Body of pancreas (tissue), 4 donors: ENCODE measurements around the gene CABP1. TPM values are rescaled to one million over a fixed set of nuclear protein-coding genes. Genes with fewer than 3 reads are reported as not detected.

ENCODE experiments used
- ATAC-seq: fragments of 150-250 bp; one replicate; pipeline ENCODE4 v1.9.1; 2016
- DNase-seq, 4 donors: peaks; one replicate each; pipeline ENCODE4 v3.0.0-alpha.2; 2019
- H3K27ac ChIP-seq, 4 donors: fragments of 200-600 bp; sonication (generic); 1 replicate in 3 of 4; 2 replicates in 1 of 4; pipeline versions ENCODE4 v1.5.1 to v1.6.1; 2016 to 2019; ENCODE audit warnings: mild to moderate bottlenecking in 1 of 4, mixed read lengths in 1 of 4, moderate library complexity in 1 of 4
- H3K27me3 ChIP-seq, 2 donors: fragments of 200-600 bp; sonication (generic); one replicate each; pipeline ENCODE4 v1.6.0; 2016; ENCODE audit warnings: mild to moderate bottlenecking in 1 of 2
- H3K36me3 ChIP-seq, 2 donors: fragments of 200-600 bp; sonication (generic); replicated peaks in 1 of 2; 2 replicates each; pipeline ENCODE4 v1.5.1; 2016; ENCODE audit warnings: low read depth in 2 of 2; ENCODE audit not compliant: insufficient read depth in 1 of 2
- H3K4me1 ChIP-seq: fragments of 200-600 bp; sonication (generic); one replicate; pipeline ENCODE4 v1.6.0; 2016
- H3K4me3 ChIP-seq, 2 donors: fragments of 200-600 bp; sonication (generic); 1 replicate in 1 of 2; 2 replicates in 1 of 2; pipeline ENCODE4 v1.5.1; 2016 to 2019
- H3K9me3 ChIP-seq, 3 donors: fragments of 200-600 bp; sonication (generic); 1 replicate in 2 of 3; 2 replicates in 1 of 3; pipeline ENCODE4 v1.5.1; 2016
- CTCF ChIP-seq, 7 experiments: fragments of 450-650 bp in 4 of 7; fragments of 200-600 bp in 3 of 7; sonication (generic) in 3 of 7; IDR thresholded peaks; one replicate each; pipeline ENCODE4 v1.5.1; 2016 to 2019; ENCODE audit warnings: antibody characterized with exemption in 7 of 7
- POLR2A ChIP-seq, 3 donors: fragments of 450-650 bp; IDR thresholded peaks; one replicate each; pipeline ENCODE4 v1.6.1; 2016; ENCODE audit warnings: antibody characterized with exemption in 3 of 3, mild to moderate bottlenecking in 2 of 3
- WGBS, 2 donors: methylation state at CpG; one replicate each; pipeline ENCODE4 v1.1.5; 2017; 5-methylcytosine and 5-hydroxymethylcytosine counted together
- intact Hi-C: fragments of 100-400 bp; cut with DNase I; formaldehyde crosslinking; loops from one replicate; pipeline ENCODE4 v1.15.1; 2023
- total RNA-seq, 2 donors: library from RNA; depleted of rRNA; stranded (reverse); fragments of >200 nt; gene quantifications; one replicate each; pipeline ENCODE4 v1.1.0, GENCODE V29; 2016

Gene CABP1
- total RNA-seq, 2 donors from 2014 or later, result 0.33 to 1.0 TPM

DNA sequence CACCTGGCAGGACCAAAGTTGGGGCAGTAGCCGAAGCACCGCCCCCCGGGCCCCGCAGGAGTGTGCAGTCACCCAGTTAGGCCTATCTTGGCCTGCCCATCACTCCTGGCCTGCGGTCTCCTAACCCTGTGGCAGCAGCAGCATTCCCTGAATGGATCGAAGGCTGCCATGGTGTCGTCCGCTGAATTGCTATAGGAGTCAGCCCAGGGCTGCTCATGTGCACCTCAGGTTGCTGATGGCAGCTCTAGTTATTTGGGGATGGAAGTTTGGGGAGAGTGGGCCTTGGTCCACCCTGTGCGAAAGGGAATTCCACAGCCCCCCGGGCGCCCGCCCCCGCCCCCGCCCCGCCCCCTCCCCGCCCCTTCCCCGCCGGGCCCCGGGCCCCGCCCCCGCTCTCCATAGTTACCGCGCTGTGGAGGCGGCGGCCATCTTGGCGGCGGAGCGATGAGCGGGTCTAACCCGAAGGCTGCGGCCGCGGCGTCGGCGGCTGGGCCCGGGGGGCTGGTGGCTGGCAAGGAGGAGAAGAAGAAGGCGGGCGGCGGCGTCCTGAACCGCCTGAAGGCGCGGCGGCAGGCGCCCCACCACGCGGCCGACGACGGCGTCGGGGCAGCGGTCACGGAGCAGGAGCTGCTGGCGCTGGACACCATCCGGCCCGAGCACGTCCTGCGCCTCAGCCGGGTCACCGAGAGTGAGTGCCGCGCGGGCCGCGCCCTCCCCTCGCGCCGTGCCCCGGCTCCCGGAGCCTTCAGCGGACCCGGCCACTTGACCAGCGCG is 69.8 kb downstream of the CABP1 start, which contains the start of gene UNC119B:
TSS of gene UNC119B (plus strand) at position 428 of the 774 bp plus-strand sequence. CDS start at position 445, 17 bp downstream.
- H3K4me3 ChIP-seq, result peak within 1 kb of the TSS; percentile 88 to 95
- no peaks in the 10 kb centered on the region for H3K9me3 ChIP-seq
- peak; percentile 84 for ATAC-seq
- peaks cover 0 to 6% of the 10 kb centered on the region in 2 donors for H3K36me3 ChIP-seq
- TF ChIP-seq CTCF (IDR thresholded peaks at IDR 0.05) (no peak), POLR2A (IDR thresholded peaks at IDR 0.05) (peak; percentile 9 to 35 (median 30))
- WGBS, 2 donors, result 0% methylated on average over 39 of the region's 76 CpGs; no CpG with 5 or more reads in 1 of the 2 donors
- H3K4me1 ChIP-seq, result peaks cover 23% of the 10 kb centered on the region
- peak; percentile 49 to 75 (median 56) for DNase-seq
- intact Hi-C loops, result no loop called here
- no peaks in the 10 kb centered on the region for H3K27me3 ChIP-seq
- peak within 1 kb of the TSS; percentile 37 to 86 (median 76) for H3K27ac ChIP-seq

DNA sequence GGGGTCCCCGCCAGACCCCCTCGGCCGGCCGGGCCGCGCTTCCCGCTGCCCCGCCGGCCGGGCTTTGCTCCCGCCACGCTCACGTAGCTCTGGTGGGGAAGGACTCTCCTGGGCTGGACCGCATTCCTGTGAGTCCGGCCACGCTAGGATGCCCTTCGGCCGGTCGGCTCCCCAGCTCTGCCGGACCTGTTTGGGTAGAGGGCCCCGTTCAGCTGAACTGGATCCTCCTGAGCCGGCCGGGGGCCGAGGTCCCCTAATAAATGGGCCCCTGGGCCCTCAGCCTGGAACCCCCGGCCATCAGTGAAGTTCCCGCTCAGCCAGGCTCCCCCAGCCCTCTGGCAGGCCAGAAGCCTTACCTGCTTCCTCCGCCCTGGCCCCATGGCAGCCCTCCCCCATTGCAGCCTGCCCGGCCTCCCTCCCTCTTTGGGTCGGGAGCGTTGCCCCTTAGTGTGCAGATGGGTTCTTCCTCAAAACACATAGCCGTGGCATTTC is 70.4 kb downstream of the CABP1 start:
- peak overlapping the region; percentile 88 to 95 for H3K4me3 ChIP-seq
- ATAC-seq, result peak; percentile 31
- no peaks in the 10 kb centered on the region for H3K27me3 ChIP-seq
- intact Hi-C loops, result no loop called here
- 0 to 1% methylated on average over 5 to 18 of the region's 31 CpGs for WGBS, 2 donors
- peaks cover 23% of the 10 kb centered on the region for H3K4me1 ChIP-seq
- peak overlapping the region; percentile 37 to 86 (median 76) for H3K27ac ChIP-seq
- H3K9me3 ChIP-seq, result no peaks in the 10 kb centered on the region
- H3K36me3 ChIP-seq, result peaks cover 0 to 6% of the 10 kb centered on the region in 2 donors
- TF ChIP-seq CTCF (IDR thresholded peaks at IDR 0.05) (no peak), POLR2A (IDR thresholded peaks at IDR 0.05) (no peak)
- peak in 3 of 4 donors; percentile 23 to 38 (median 29) for DNase-seq

DNA sequence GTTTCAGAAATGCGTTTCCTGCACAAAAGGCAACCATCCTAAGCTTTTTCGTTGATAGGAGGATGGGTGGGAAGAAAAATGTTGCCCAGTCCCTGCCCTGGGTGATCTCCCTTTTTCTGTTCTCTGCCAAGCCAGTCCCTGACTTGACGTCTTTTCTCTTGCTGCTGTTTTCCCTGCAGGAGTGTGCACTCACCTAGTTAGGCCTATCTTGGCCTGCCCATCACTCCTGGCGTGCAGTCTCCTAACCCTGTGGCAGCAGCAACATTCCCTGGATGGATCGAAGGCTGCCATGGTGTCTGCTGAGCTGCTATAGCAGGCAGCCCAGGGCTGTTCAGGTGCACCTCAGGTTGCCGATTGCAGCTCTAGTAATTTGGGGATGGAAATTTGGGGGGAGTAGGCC is 71.0 kb downstream of the CABP1 start:
- no peak for TF ChIP-seq CTCF (IDR thresholded peaks at IDR 0.05)

DNA sequence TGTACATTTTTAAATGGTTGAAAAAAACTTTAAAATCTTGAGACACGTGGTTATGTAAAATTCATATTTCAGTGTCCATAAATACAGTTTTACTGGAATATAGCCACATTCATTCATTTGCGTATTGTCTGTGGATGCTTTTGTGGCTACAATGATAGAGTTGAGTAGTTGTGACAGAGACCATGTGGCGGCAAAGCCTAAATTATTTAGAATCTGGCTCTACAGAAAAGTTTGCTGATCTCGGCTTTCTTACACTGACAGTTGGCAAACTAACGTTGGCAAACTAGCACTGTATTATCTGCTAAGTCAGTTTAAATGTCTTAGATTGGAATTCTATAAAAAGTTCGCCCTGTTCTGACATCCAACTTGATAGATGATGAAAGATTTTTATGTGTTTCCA is 72.2 kb downstream of the CABP1 start:
- Histone ChIP-seq H3K27me3 (no peaks in the 10 kb centered on the region), H3K9me3 (no peaks in the 10 kb centered on the region), H3K27ac (no peak overlapping the region), H3K36me3 (peaks cover 0 to 13% of the 10 kb centered on the region in 2 donors), H3K4me1 (peaks cover 23% of the 10 kb centered on the region), H3K4me3 (no peak overlapping the region)
- no peak for TF ChIP-seq POLR2A (IDR thresholded peaks at IDR 0.05)
- no peak for TF ChIP-seq CTCF (IDR thresholded peaks at IDR 0.05)
- ATAC-seq (no peak), DNase-seq (no peak)
- intact Hi-C loops, result no loop called here
- WGBS, 2 donors, result 52 to 63% methylated on average over 6 of the region's 6 CpGs

More for the DNA sequence above, 71.0 kb downstream of the CABP1 start:
- Histone ChIP-seq H3K4me3 (no peak overlapping the region), H3K9me3 (no peaks in the 10 kb centered on the region), H3K27me3 (no peaks in the 10 kb centered on the region), H3K4me1 (peaks cover 23% of the 10 kb centered on the region), H3K27ac (peak overlapping the region in 3 of 4 donors; percentile 73 to 86 (median 80)), H3K36me3 (peaks cover 0 to 10% of the 10 kb centered on the region in 2 donors)
- 19 to 24% methylated on average over 6 of the region's 6 CpGs for WGBS, 2 donors
- no peak for DNase-seq
- no peak for ATAC-seq
- intact Hi-C loops, result no loop called here
